Ramos (cell line): Measurements from ENCODE around the gene EFCAB8.
"Not testable (repeated sequence)": the region's sequence is repeated elsewhere in the genome, so short reads cannot be mapped to it uniquely, and the experiment has no call there.

ENCODE experiments used
- in situ Hi-C: fragments of 300-500 bp; cut with MboI; formaldehyde crosslinking; loops from one replicate; pipeline ENCODE4 v1.14.3; 2022; ENCODE audit warnings: low sequenced_read_pairs; ENCODE audit not compliant: unreplicated experiment

The EFCAB8 gene

DNA sequence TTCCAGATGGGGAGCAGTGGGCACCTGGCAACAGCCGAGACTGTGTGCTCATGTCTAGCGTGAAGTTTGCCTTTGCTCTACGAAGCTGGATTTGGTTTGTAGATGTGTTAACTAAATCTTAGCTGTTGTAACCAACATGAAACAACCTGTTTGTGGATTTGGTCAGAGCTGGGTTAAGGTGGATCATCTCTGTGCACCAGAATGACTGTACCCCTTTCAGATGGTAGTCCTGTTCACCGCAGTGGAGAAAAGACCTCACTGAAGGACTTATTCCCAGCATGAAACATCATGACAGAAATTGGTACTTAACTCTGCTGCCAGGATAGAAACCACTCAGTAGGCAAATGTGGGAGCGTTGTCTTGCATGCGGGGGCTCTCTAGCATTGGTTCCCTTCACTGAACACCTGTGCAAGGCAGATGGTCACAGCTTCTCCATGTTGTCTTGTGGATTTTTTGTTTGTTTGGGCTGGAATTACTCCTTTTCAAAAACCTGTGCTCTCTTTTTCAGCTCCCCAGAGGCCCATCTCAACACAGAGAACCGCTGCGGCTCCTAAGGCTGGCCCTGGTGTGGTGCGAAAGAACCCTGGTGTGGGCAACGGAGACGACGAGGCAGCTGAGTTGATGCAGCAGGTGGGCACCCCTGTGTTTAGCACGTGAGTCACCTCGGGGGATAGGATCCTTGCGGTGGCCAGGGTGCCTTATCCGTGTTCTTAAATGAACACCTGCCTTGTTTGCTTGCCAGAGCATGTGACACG, 19.3 kb upstream of the EFCAB8 start:
- in situ Hi-C loops, result no loop called here

- in situ Hi-C loops, result no loop called here
Observed at GRCh38 chr20:32839982-32840285, 18.8 kb upstream of the EFCAB8 start.

- in situ Hi-C loops, result no loop called here
Observed at GRCh38 chr20:32841174-32841573, 17.5 kb upstream of the EFCAB8 start.

- in situ Hi-C loops, result no loop called here
Observed at GRCh38 chr20:32841632-32842031, 17.1 kb upstream of the EFCAB8 start.

- in situ Hi-C loops, result no loop called here
Observed at GRCh38 chr20:32842688-32843524, 15.8 kb upstream of the EFCAB8 start.

- in situ Hi-C loops, result no loop called here
Observed at GRCh38 chr20:32845786-32846185, 12.9 kb upstream of the EFCAB8 start.

DNA sequence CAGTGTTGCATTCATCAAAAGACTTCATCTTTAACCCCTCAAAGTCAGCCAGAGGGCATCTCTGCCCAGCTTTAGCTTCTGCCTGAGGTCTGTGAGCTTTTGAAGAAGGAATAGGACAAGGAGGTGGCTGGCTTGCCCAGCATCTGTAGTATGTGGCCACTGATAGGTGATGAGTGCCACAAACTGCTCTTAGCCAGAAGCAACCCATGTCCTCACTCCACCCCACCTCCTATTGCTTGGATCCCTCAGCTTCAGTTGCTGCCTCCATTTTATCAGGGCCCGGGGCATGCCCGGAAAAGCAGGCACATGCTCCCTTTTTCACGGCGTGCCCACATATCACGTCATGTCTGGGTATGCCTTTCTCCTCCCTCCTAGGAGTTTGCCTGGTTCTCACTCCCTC, 11.9 kb upstream of the EFCAB8 start:
- in situ Hi-C loops, result no loop called here

- in situ Hi-C loops, result no loop called here
Observed at GRCh38 chr20:32847964-32848363, 10.8 kb upstream of the EFCAB8 start.

DNA sequence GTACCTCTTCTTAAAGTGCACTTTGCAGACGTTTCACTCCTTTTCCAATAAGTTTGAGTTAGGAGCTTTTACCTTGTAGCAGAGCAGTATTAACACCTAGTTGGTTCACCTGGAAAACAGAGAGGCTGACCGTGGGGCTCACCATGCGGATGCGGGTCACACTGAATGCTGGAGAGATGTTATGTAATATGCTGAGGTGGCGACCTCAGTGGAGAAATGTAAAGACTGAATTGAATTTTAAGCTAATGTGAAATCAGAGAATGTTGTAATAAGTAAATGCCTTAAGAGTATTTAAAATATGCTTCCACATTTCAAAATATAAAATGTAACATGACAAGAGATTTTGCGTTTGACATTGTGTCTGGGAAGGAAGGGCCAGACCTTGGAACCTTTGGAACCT, 9.9 kb upstream of the EFCAB8 start:
- in situ Hi-C loops, result no loop called here

DNA sequence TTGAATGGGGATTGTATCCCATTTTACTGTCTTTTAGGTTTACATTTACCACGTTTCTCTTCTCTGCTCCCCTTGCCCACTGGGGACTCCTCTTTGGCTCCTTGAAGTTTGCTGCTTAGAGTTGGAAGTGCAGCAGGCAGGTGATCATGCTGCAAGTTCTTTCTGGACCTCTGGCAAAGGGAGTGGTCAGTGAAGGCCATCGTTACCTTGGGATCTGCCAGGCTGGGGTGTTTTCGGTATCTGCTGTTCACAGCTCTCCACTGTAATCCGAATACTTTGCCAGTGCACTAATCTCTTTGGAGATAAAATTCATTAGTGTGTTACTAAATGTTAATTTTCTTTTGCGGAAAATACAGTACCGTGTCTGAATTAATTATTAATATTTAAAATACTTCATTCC, 9.1 kb upstream of the EFCAB8 start:
- in situ Hi-C loops, result no loop called here

GRCh38 chr20:32855387-32855786, 3.3 kb upstream of the EFCAB8 start:
- in situ Hi-C loops, result no loop called here

DNA sequence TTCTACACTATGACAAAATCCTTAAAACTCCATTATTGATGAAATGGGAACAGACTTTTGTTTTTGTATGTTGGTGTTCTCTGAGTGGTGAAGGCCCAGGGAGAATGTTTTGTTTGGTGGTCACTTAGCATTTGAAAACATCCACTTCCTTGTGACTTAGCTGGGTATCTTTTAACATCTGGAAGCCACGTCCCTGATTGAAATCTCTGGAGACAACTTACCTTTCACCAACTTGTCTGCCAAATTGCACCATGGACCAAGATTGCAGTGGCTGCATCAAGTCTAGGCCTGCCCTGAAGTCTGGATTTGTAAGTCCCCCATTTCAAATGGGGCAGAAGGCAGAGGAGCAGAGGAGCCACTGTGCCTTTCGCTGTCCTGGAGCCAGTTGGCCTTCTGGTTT, 534 bp upstream of the EFCAB8 start:
- in situ Hi-C loops, result no loop called here

DNA sequence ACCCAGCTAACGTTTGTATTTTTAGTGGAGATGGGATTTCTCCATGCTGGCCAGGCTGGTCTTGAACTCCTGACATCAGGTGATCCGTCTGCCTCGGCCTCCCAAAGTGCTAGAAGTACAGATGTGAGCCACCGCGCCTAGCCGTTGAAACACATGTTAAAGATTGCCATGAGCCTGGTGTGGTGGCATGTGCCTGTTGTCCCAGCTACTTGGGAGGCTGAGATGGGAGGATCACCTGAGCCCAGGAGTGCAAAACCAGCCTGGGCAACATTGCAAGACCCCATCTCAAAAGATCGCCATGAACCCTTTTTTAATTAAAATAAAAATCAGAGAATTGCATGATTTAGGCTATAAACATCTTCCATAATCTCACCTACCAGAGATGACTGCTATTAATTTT, 2.7 kb downstream of the EFCAB8 start:
- in situ Hi-C loops, result no loop called here

DNA sequence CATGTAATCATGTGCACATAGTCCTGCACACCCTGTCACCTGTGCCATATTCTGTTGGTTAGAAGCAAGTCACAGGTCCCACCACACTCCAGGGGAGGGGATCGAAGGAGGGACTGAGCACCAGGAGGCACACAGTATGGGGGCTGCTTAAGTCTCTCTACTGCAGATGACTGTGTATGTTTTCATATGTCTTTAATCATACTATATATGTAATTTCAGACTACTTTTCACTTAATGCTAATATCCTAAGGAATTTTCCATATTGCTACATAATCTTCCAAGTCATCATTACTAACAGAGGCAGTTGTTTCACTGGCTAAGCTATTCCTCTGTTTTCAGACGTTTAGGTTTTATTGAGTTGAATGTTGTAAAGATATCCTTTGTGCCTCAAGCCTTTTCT, 10.8 kb downstream of the EFCAB8 start:
- in situ Hi-C loops, result no loop called here

GRCh38 chr20:32870526-32870925, 11.8 kb downstream of the EFCAB8 start:
- in situ Hi-C loops, result not testable (repeated sequence)

- in situ Hi-C loops, result no loop called here
Observed at GRCh38 chr20:32870985-32871384, 12.3 kb downstream of the EFCAB8 start.

- in situ Hi-C loops, result no loop called here
Observed at GRCh38 chr20:32871627-32872160, 13.0 kb downstream of the EFCAB8 start.

DNA sequence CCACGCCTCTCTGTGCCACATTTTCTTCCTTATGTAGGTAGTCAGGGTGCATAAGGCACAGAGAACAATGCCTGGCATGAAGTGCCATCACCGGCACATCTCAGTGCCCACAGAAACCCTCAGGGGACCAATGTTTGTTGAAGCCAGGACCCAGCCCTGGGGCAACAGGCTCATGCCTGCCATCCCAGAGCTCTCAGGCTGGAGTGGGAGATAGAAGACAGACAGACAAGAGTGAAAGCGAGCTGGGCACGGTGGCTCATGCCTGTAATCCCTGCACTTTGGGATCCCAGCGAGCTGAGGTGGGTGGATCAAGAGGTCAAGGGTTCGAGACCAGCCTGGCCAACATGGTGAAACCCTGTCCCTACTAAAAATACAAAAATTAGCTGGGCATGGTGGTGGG, 13.5 kb downstream of the EFCAB8 start:
- in situ Hi-C loops, result no loop called here

DNA sequence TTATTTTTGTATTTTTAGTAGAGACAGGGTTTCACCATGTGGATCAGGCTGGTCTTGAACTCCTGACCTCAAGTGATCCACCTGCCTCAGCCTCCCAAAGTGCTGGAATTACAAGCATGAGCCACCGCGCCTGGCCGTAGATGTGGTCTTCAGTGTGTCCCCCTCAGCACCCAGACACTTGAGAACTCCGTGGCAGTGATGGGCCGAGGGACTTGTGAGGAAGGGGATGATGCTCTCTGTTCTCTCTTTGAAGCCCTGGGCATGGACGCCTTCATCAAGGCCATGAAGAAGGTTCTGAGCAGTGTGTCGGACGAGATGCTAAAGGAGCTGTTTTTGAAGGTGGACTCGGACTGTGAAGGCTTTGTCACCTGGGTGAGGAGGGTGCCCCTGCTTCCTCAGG, 16.9 kb downstream of the EFCAB8 start:
- in situ Hi-C loops, result no loop called here

- in situ Hi-C loops, result no loop called here
Observed at GRCh38 chr20:32877507-32877906, 18.8 kb downstream of the EFCAB8 start.

GRCh38 chr20:32878820-32879219, 20.1 kb downstream of the EFCAB8 start:
- in situ Hi-C loops, result no loop called here

GRCh38 chr20:32879538-32879937, 20.8 kb downstream of the EFCAB8 start:
- in situ Hi-C loops, result no loop called here
